ENCODE measurements around the gene DPYSL5. TPM values are rescaled to one million over a fixed set of nuclear protein-coding genes. Genes with fewer than 3 reads are reported as not detected.

The DPYSL5 gene
- total and polyA plus RNA-seq, 2 of the 13 experiments (the other 11 are each of a cell fraction or from before 2014, with no cell fraction given), result 0.15 TPM; not detected in 1

DNA sequence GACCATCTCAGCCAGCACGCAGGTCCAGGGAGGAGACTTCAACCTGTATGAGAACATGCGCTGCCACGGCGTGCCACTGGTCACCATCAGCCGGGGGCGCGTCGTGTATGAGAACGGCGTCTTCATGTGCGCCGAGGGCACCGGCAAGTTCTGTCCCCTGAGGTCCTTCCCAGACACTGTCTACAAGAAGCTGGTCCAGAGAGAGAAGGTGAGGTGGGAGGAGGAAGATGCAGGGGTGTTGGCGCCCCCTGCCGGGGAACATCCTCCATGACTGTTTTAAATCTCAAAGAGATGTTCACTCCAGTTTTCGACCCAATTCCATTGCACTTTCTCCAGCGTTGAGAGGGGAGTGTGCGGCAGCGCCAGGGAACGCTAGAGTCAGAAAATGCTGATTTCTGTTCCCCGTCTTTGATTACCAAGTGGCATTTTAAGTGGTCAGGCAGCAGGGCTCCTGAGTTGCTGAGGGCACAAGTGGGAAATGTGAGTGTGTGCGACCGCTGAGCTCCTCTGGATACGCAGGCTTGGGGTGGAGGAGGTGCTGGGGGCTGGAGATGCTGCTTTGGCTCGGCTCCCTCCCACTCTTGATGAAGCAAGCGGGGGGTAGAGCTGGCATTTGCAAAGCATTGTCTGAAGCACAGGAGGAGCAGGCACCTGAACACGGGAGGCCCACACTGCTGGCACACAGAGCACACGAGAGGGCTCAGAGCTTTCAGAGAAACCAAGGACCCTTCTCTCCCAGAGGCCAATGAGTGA, 94.8 kb downstream of the DPYSL5 start (continued):
- TF ChIP-seq, protein P1, sequence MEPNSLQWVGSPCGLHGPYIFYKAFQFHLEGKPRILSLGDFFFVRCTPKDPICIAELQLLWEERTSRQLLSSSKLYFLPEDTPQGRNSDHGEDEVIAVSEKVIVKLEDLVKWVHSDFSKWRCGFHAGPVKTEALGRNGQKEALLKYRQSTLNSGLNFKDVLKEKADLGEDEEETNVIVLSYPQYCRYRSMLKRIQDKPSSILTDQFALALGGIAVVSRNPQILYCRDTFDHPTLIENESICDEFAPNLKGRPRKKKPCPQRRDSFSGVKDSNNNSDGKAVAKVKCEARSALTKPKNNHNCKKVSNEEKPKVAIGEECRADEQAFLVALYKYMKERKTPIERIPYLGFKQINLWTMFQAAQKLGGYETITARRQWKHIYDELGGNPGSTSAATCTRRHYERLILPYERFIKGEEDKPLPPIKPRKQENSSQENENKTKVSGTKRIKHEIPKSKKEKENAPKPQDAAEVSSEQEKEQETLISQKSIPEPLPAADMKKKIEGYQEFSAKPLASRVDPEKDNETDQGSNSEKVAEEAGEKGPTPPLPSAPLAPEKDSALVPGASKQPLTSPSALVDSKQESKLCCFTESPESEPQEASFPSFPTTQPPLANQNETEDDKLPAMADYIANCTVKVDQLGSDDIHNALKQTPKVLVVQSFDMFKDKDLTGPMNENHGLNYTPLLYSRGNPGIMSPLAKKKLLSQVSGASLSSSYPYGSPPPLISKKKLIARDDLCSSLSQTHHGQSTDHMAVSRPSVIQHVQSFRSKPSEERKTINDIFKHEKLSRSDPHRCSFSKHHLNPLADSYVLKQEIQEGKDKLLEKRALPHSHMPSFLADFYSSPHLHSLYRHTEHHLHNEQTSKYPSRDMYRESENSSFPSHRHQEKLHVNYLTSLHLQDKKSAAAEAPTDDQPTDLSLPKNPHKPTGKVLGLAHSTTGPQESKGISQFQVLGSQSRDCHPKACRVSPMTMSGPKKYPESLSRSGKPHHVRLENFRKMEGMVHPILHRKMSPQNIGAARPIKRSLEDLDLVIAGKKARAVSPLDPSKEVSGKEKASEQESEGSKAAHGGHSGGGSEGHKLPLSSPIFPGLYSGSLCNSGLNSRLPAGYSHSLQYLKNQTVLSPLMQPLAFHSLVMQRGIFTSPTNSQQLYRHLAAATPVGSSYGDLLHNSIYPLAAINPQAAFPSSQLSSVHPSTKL (CRISPR knock-in tag; IDR thresholded peaks at IDR 0.05), result peak; percentile 30; the same call in 1 of the 2 replicates
- 0 out of 2 replicates have a peak, but pooled peaks have one; percentile 17 for TF ChIP-seq ZMYM4 (CRISPR knock-in tag; IDR thresholded peaks at IDR 0.05)
- no peak for TF ChIP-seq ZNF121 (CRISPR knock-in tag; IDR thresholded peaks at IDR 0.05)
- peak; percentile 28; the same call in 1 of the 2 replicates for TF ChIP-seq SPEN (CRISPR knock-in tag; IDR thresholded peaks at IDR 0.05; ENCODE audit: low read depth)
- peak; percentile 21 for TF ChIP-seq HNRNPLL (IDR thresholded peaks at IDR 0.05; ENCODE audit: low read depth, low read length, poor library complexity, severe bottlenecking)
- no peak for TF ChIP-seq TEAD3 (CRISPR knock-in tag; optimal IDR thresholded peaks at IDR 0.05; ENCODE audit: borderline replicate concordance)
- 0 out of 2 replicates have a peak, but pooled peaks have one; percentile 25 for TF ChIP-seq THAP11 (CRISPR knock-in tag; IDR thresholded peaks at IDR 0.05)
- TF ChIP-seq, protein P2, sequence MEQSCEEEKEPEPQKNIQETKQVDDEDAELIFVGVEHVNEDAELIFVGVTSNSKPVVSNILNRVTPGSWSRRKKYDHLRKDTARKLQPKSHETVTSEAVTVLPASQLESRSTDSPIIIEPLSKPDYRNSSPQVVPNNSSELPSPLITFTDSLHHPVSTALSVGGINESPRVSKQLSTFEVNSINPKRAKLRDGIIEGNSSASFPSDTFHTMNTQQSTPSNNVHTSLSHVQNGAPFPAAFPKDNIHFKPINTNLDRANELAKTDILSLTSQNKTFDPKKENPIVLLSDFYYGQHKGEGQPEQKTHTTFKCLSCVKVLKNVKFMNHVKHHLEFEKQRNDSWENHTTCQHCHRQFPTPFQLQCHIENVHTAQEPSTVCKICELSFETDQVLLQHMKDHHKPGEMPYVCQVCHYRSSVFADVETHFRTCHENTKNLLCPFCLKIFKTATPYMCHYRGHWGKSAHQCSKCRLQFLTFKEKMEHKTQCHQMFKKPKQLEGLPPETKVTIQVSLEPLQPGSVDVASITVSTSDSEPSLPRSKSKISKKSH (CRISPR knock-in tag; IDR thresholded peaks at IDR 0.05; ENCODE audit: borderline replicate concordance), result peak; percentile 81; the same call in 1 of the 2 replicates
- TF ChIP-seq HHEX (CRISPR knock-in tag; IDR thresholded peaks at IDR 0.05), result no peak
- 0 out of 2 replicates have a peak, but pooled peaks have one; percentile 32 for TF ChIP-seq ZNF605 (CRISPR knock-in tag; IDR thresholded peaks at IDR 0.05)
- TF ChIP-seq ZNF12 (CRISPR knock-in tag; IDR thresholded peaks at IDR 0.05), result 0 out of 2 replicates have a peak, but pooled peaks have one; percentile 49
- TF ChIP-seq, protein P3, sequence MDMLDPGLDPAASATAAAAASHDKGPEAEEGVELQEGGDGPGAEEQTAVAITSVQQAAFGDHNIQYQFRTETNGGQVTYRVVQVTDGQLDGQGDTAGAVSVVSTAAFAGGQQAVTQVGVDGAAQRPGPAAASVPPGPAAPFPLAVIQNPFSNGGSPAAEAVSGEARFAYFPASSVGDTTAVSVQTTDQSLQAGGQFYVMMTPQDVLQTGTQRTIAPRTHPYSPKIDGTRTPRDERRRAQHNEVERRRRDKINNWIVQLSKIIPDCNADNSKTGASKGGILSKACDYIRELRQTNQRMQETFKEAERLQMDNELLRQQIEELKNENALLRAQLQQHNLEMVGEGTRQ (IDR thresholded peaks at IDR 0.05; ENCODE audit: low read depth, low read length), result no peak
- TF ChIP-seq, protein P3 (CRISPR knock-in tag; IDR thresholded peaks at IDR 0.05; ENCODE audit: borderline replicate concordance), result no peak
- TF ChIP-seq, protein P4, sequence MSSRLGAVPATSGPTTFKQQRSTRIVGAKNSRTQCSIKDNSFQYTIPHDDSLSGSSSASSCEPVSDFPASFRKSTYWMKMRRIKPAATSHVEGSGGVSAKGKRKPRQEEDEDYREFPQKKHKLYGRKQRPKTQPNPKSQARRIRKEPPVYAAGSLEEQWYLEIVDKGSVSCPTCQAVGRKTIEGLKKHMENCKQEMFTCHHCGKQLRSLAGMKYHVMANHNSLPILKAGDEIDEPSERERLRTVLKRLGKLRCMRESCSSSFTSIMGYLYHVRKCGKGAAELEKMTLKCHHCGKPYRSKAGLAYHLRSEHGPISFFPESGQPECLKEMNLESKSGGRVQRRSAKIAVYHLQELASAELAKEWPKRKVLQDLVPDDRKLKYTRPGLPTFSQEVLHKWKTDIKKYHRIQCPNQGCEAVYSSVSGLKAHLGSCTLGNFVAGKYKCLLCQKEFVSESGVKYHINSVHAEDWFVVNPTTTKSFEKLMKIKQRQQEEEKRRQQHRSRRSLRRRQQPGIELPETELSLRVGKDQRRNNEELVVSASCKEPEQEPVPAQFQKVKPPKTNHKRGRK (CRISPR knock-in tag; IDR thresholded peaks at IDR 0.05), result peak; percentile 62; the same call in 1 of the 2 replicates
- TF ChIP-seq, protein P5, sequence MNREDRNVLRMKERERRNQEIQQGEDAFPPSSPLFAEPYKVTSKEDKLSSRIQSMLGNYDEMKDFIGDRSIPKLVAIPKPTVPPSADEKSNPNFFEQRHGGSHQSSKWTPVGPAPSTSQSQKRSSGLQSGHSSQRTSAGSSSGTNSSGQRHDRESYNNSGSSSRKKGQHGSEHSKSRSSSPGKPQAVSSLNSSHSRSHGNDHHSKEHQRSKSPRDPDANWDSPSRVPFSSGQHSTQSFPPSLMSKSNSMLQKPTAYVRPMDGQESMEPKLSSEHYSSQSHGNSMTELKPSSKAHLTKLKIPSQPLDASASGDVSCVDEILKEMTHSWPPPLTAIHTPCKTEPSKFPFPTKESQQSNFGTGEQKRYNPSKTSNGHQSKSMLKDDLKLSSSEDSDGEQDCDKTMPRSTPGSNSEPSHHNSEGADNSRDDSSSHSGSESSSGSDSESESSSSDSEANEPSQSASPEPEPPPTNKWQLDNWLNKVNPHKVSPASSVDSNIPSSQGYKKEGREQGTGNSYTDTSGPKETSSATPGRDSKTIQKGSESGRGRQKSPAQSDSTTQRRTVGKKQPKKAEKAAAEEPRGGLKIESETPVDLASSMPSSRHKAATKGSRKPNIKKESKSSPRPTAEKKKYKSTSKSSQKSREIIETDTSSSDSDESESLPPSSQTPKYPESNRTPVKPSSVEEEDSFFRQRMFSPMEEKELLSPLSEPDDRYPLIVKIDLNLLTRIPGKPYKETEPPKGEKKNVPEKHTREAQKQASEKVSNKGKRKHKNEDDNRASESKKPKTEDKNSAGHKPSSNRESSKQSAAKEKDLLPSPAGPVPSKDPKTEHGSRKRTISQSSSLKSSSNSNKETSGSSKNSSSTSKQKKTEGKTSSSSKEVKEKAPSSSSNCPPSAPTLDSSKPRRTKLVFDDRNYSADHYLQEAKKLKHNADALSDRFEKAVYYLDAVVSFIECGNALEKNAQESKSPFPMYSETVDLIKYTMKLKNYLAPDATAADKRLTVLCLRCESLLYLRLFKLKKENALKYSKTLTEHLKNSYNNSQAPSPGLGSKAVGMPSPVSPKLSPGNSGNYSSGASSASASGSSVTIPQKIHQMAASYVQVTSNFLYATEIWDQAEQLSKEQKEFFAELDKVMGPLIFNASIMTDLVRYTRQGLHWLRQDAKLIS (CRISPR knock-in tag; IDR thresholded peaks at IDR 0.05), result no peak

Data from HepG2 (cell line).